HG03378 (cell line): ENCODE measurements around the gene HPS4.
"Not testable (repeated sequence)": the region's sequence is repeated elsewhere in the genome, so short reads cannot be mapped to it uniquely, and the experiment has no call there.

Source experiments
- ATAC-seq: cut with Tn5 transposase; IDR thresholded peaks from one replicate; pipeline ENCODE4 v1.9.1; 2021; ENCODE audit warnings: mild to moderate bottlenecking, moderate library complexity; ENCODE audit not compliant: unreplicated experiment

The HPS4 gene

GRCh38 chr22:26483439-26484359 is at the start of gene HPS4, which contains the start of gene SRRD:
Gene HPS4 (minus strand): TSS chr22:26483783. CDS start chr22:26481762, 2,021 bp downstream.
Gene SRRD (plus strand): TSS chr22:26483877. CDS start chr22:26483891, 14 bp downstream.
- ATAC-seq, result peak; percentile 50

- no peak for ATAC-seq
Measured at GRCh38 chr22:26529345-26529744, 45.8 kb upstream of the HPS4 start.

- ATAC-seq, result not testable (repeated sequence)
Measured at GRCh38 chr22:26528518-26528917, 44.9 kb upstream of the HPS4 start.

GRCh38 chr22:26527574-26528465 is 44.2 kb upstream of the HPS4 start:
- no peak for ATAC-seq

- no peak for ATAC-seq
Measured at GRCh38 chr22:26527167-26527566, 43.6 kb upstream of the HPS4 start.

GRCh38 chr22:26525946-26526564 is 42.5 kb upstream of the HPS4 start:
- ATAC-seq, result no peak

- no peak for ATAC-seq
Measured at GRCh38 chr22:26524870-26525269, 41.3 kb upstream of the HPS4 start.

GRCh38 chr22:26522592-26522991 is 39.0 kb upstream of the HPS4 start:
- ATAC-seq, result no peak

GRCh38 chr22:26522012-26522411 is 38.4 kb upstream of the HPS4 start:
- ATAC-seq, result no peak

- no peak for ATAC-seq
Measured at GRCh38 chr22:26517429-26517828, 33.8 kb upstream of the HPS4 start.

- no peak for ATAC-seq
Measured at GRCh38 chr22:26516503-26516902, 32.9 kb upstream of the HPS4 start.

- ATAC-seq, result no peak
Measured at GRCh38 chr22:26515931-26516330, 32.3 kb upstream of the HPS4 start.

- no peak for ATAC-seq
Measured at GRCh38 chr22:26514419-26515161, 31.0 kb upstream of the HPS4 start.

GRCh38 chr22:26513838-26514237 is 30.3 kb upstream of the HPS4 start:
- ATAC-seq, result no peak

GRCh38 chr22:26512149-26512793 is 28.7 kb upstream of the HPS4 start, which contains the start of gene TFIP11:
Gene TFIP11 (minus strand): TSS chr22:26512473. CDS start chr22:26510272, 2,201 bp downstream.
- peak; percentile 83 for ATAC-seq

- no peak for ATAC-seq
Measured at GRCh38 chr22:26508148-26508547, 24.6 kb upstream of the HPS4 start.

GRCh38 chr22:26503758-26504157 is 20.2 kb upstream of the HPS4 start:
- no peak for ATAC-seq

GRCh38 chr22:26502688-26503561 is 19.3 kb upstream of the HPS4 start:
- no peak for ATAC-seq

- no peak for ATAC-seq
Measured at GRCh38 chr22:26501996-26502395, 18.4 kb upstream of the HPS4 start.
